ENCODE data around the gene MYDGF.

DNA sequence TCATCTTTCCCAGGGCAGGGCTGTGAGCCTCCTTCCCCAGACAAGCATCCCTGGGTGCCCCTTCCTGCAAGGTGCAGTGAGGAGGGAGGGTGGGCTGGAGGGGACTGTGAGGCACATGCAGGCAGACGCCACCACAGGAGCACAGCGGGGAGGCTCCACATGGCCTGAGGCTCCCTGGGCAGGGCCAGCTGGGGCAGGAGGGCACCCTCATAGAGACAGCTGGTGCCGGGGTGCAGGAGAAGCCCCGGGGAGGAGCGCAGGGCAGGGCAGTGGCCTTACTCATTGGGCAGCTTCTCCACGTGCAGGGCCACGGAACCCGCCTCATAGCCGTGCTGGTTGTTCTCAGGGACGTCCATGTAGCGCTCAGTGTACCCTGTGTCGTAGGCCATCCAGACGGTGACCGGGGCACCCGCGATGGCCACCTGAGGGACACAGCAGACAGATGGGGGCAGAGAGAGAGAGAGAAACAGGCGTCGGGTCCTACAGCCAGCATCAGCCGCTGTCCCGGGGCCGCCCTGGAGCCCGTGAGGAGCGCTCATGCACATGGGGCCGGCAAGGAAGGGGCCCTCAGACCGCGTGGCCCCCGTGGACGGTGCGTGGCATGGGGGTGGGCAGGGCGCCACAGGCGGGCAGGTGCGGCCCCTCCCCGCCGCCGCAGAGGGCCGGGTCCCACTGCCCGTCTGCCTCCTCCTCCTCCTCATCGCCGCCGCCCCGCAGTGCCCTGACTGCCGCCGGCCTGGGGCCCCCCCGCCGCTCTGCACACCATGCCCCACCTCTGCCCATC lies 12.5 kb upstream of the MYDGF start:
- TF ChIP-seq POLR2A (IDR thresholded peaks at IDR 0.05; ENCODE audit: low read depth, low read length) (no peak), POLR2AphosphoS5 (IDR thresholded peaks at IDR 0.05; ENCODE audit: low read depth, low read length) (no peak), TAF1 (IDR thresholded peaks at IDR 0.05; ENCODE audit: borderline replicate concordance, low read depth, low read length) (no peak)
